NCI-H1436 (cell line): Measurements from ENCODE around the gene HEG1.

Experiments used
- DNase-seq: peaks from one replicate; lab custom pipeline; 2025; lab: John Stamatoyannopoulos, UW

The HEG1 gene

GRCh38 chr3:125014570-125015179 lies 41.1 kb downstream of the HEG1 start:
- DNase-seq: no peak

- DNase-seq: no peak
These were observed 42.7 kb downstream of the HEG1 start for GRCh38 chr3:125013095-125013494.

- DNase-seq: no peak
These were observed 43.9 kb downstream of the HEG1 start for GRCh38 chr3:125011941-125012340.

- no peak for DNase-seq
These were observed 45.4 kb downstream of the HEG1 start for GRCh38 chr3:125010393-125010792.

GRCh38 chr3:125008766-125009165 lies 47.0 kb downstream of the HEG1 start:
- no peak for DNase-seq

GRCh38 chr3:125006291-125006731 lies 49.5 kb downstream of the HEG1 start:
- no peak for DNase-seq

GRCh38 chr3:125005676-125006075 lies 50.1 kb downstream of the HEG1 start:
- no peak for DNase-seq

- no peak for DNase-seq
These were observed 50.6 kb downstream of the HEG1 start for GRCh38 chr3:125005222-125005621.

- DNase-seq: no peak
These were observed 51.8 kb downstream of the HEG1 start for GRCh38 chr3:125003859-125004595.

- no peak for DNase-seq
These were observed 52.4 kb downstream of the HEG1 start for GRCh38 chr3:125003369-125003853.

GRCh38 chr3:125002414-125003368 lies 53.1 kb downstream of the HEG1 start:
- DNase-seq: no peak

GRCh38 chr3:125001557-125002413 lies 54.0 kb downstream of the HEG1 start:
- DNase-seq: no peak

- DNase-seq: no peak
These were observed 55.1 kb downstream of the HEG1 start for GRCh38 chr3:125000661-125001060.

GRCh38 chr3:124999897-125000435 lies 55.8 kb downstream of the HEG1 start:
- DNase-seq: no peak

- no peak for DNase-seq
These were observed 56.5 kb downstream of the HEG1 start for GRCh38 chr3:124999317-124999716.

GRCh38 chr3:124998247-124998630 lies 57.6 kb downstream of the HEG1 start:
- no peak for DNase-seq

- no peak for DNase-seq
These were observed 58.2 kb downstream of the HEG1 start for GRCh38 chr3:124997303-124998246.

GRCh38 chr3:124995460-124995994 lies 60.3 kb downstream of the HEG1 start:
- peak; percentile 50 for DNase-seq

GRCh38 chr3:124993466-124993865 lies 62.3 kb downstream of the HEG1 start:
- no peak for DNase-seq

GRCh38 chr3:124992041-124992440 lies 63.8 kb downstream of the HEG1 start:
- DNase-seq: no peak
